ENCODE results near the gene TXNRD2.

Gene TXNRD2

GRCh38 chr22:19941365-19942082, at the start of gene TXNRD2, which contains the start of gene COMT:
Gene TXNRD2 (minus strand): TSS chr22:19941818. CDS start chr22:19941803, 15 bp downstream.
Gene COMT (plus strand): TSS chr22:19941772. CDS start chr22:19962527, 20,755 bp downstream.
- peaks cover 29% of the 10 kb centered on the region for H3K4me1 Mint-ChIP-seq
- peaks cover 3% of the 10 kb centered on the region for H3K9me3 Mint-ChIP-seq
- no peaks in the 10 kb centered on the region for H3K27me3 Mint-ChIP-seq
- H3K4me3 Mint-ChIP-seq = peak within 1 kb of the TSS; percentile 93
- peak within 1 kb of the TSS; percentile 97 for H3K27ac Mint-ChIP-seq
- peak; percentile 76 for ATAC-seq
- peak; percentile 80 for DNase-seq
- H3K36me3 Mint-ChIP-seq (ENCODE audit: low read depth) = peaks cover 16% of the 10 kb centered on the region

GRCh38 chr22:19991395-19991644, 49.7 kb upstream of the TXNRD2 start:
- H3K9me3 Mint-ChIP-seq = no peaks in the 10 kb centered on the region
- H3K36me3 Mint-ChIP-seq (ENCODE audit: low read depth) = no peaks in the 10 kb centered on the region
- no peak overlapping the region for H3K4me3 Mint-ChIP-seq
- peaks cover 2% of the 10 kb centered on the region for H3K4me1 Mint-ChIP-seq
- no peak for ATAC-seq
- H3K27ac Mint-ChIP-seq = no peak overlapping the region
- no peaks in the 10 kb centered on the region for H3K27me3 Mint-ChIP-seq
- DNase-seq = no peak

- Mint-ChIP-seq H3K9me3 (no peaks in the 10 kb centered on the region), H3K36me3 (ENCODE audit: low read depth) (no peaks in the 10 kb centered on the region), H3K27ac (no peak overlapping the region), H3K27me3 (no peaks in the 10 kb centered on the region), H3K4me3 (no peak overlapping the region), H3K4me1 (peaks cover 4% of the 10 kb centered on the region)
- no peak for DNase-seq
- ATAC-seq = no peak
These were observed 49.2 kb upstream of the TXNRD2 start for GRCh38 chr22:19990609-19991394.

- Mint-ChIP-seq H3K27me3 (peaks cover 2% of the 10 kb centered on the region), H3K9me3 (no peaks in the 10 kb centered on the region), H3K27ac (no peak overlapping the region), H3K4me3 (no peak overlapping the region), H3K36me3 (ENCODE audit: low read depth) (no peaks in the 10 kb centered on the region), H3K4me1 (peaks cover 4% of the 10 kb centered on the region)
- ATAC-seq (no peak), DNase-seq (no peak)
These were observed 48.6 kb upstream of the TXNRD2 start for GRCh38 chr22:19990188-19990587.

GRCh38 chr22:19989725-19990067, 48.1 kb upstream of the TXNRD2 start:
- peaks cover 4% of the 10 kb centered on the region for H3K4me1 Mint-ChIP-seq
- H3K36me3 Mint-ChIP-seq (ENCODE audit: low read depth) = no peaks in the 10 kb centered on the region
- peaks cover 2% of the 10 kb centered on the region for H3K27me3 Mint-ChIP-seq
- ATAC-seq (no peak), DNase-seq (no peak)
- no peak overlapping the region for H3K27ac Mint-ChIP-seq
- no peaks in the 10 kb centered on the region for H3K9me3 Mint-ChIP-seq
- no peak overlapping the region for H3K4me3 Mint-ChIP-seq

- H3K9me3 Mint-ChIP-seq = no peaks in the 10 kb centered on the region
- peaks cover 2% of the 10 kb centered on the region for H3K27me3 Mint-ChIP-seq
- H3K4me1 Mint-ChIP-seq = peaks cover 4% of the 10 kb centered on the region
- no peak overlapping the region for H3K4me3 Mint-ChIP-seq
- no peak overlapping the region for H3K27ac Mint-ChIP-seq
- DNase-seq = no peak
- H3K36me3 Mint-ChIP-seq (ENCODE audit: low read depth) = no peaks in the 10 kb centered on the region
- ATAC-seq = no peak
These were observed 47.5 kb upstream of the TXNRD2 start for GRCh38 chr22:19988965-19989724.

GRCh38 chr22:19988331-19988808, 46.8 kb upstream of the TXNRD2 start:
- Mint-ChIP-seq H3K36me3 (ENCODE audit: low read depth) (no peaks in the 10 kb centered on the region), H3K4me3 (no peak overlapping the region)
- DNase-seq = no peak

GRCh38 chr22:19987394-19988306, 46.0 kb upstream of the TXNRD2 start:
- H3K36me3 Mint-ChIP-seq (ENCODE audit: low read depth) = no peaks in the 10 kb centered on the region
- DNase-seq (no peak), ATAC-seq (no peak)
- peak overlapping the region; percentile 17 for H3K4me3 Mint-ChIP-seq
- H3K27me3 Mint-ChIP-seq = peaks cover 2% of the 10 kb centered on the region
- no peak overlapping the region for H3K27ac Mint-ChIP-seq
- no peaks in the 10 kb centered on the region for H3K9me3 Mint-ChIP-seq
- H3K4me1 Mint-ChIP-seq = peaks cover 4% of the 10 kb centered on the region

More at GRCh38 chr22:19988331-19988808, 46.8 kb upstream of the TXNRD2 start:
- peaks cover 2% of the 10 kb centered on the region for H3K27me3 Mint-ChIP-seq
- H3K4me1 Mint-ChIP-seq = peaks cover 4% of the 10 kb centered on the region
- H3K27ac Mint-ChIP-seq = no peak overlapping the region
- ATAC-seq = no peak
- no peaks in the 10 kb centered on the region for H3K9me3 Mint-ChIP-seq

- Mint-ChIP-seq H3K27me3 (peaks cover 2% of the 10 kb centered on the region), H3K4me3 (peak overlapping the region; percentile 21), H3K9me3 (no peaks in the 10 kb centered on the region), H3K4me1 (peaks cover 4% of the 10 kb centered on the region), H3K36me3 (ENCODE audit: low read depth) (no peaks in the 10 kb centered on the region), H3K27ac (no peak overlapping the region)
- DNase-seq (peak; percentile 75), ATAC-seq (peak; percentile 58)
These were observed 45.1 kb upstream of the TXNRD2 start for GRCh38 chr22:19986410-19987341.

GRCh38 chr22:19986011-19986409, 44.4 kb upstream of the TXNRD2 start:
- DNase-seq (no peak), ATAC-seq (no peak)
- no peaks in the 10 kb centered on the region for H3K9me3 Mint-ChIP-seq
- H3K27ac Mint-ChIP-seq = no peak overlapping the region
- H3K27me3 Mint-ChIP-seq = peaks cover 2% of the 10 kb centered on the region
- peak overlapping the region; percentile 21 for H3K4me3 Mint-ChIP-seq
- no peaks in the 10 kb centered on the region for H3K36me3 Mint-ChIP-seq (ENCODE audit: low read depth)
- peaks cover 4% of the 10 kb centered on the region for H3K4me1 Mint-ChIP-seq

- no peak overlapping the region for H3K4me3 Mint-ChIP-seq
- no peak overlapping the region for H3K27ac Mint-ChIP-seq
- DNase-seq (no peak), ATAC-seq (no peak)
- peaks cover 2% of the 10 kb centered on the region for H3K27me3 Mint-ChIP-seq
- peaks cover 4% of the 10 kb centered on the region for H3K4me1 Mint-ChIP-seq
- H3K9me3 Mint-ChIP-seq = no peaks in the 10 kb centered on the region
- H3K36me3 Mint-ChIP-seq (ENCODE audit: low read depth) = no peaks in the 10 kb centered on the region
These were observed 43.5 kb upstream of the TXNRD2 start for GRCh38 chr22:19984851-19985811.

GRCh38 chr22:19984201-19984753, 42.7 kb upstream of the TXNRD2 start:
- no peaks in the 10 kb centered on the region for H3K36me3 Mint-ChIP-seq (ENCODE audit: low read depth)

More at GRCh38 chr22:19984201-19984753, 42.7 kb upstream of the TXNRD2 start:
- peaks cover 2% of the 10 kb centered on the region for H3K27me3 Mint-ChIP-seq
- DNase-seq (peak; percentile 26), ATAC-seq (peak; percentile 48)
- H3K4me1 Mint-ChIP-seq = peaks cover 4% of the 10 kb centered on the region
- H3K27ac Mint-ChIP-seq = no peak overlapping the region
- no peaks in the 10 kb centered on the region for H3K9me3 Mint-ChIP-seq
- H3K4me3 Mint-ChIP-seq = no peak overlapping the region

Data from activated naive CD8-positive, alpha-beta T cell treated with anti-CD3 and anti-CD28 coated beads, Interleukin-2, amount 50 U/mL, for 24 hours (primary cell).